Breast epithelium (tissue), 4 donors: ENCODE data around the gene HTR2A. TPM values are rescaled to one million over a fixed set of nuclear protein-coding genes. Genes with fewer than 3 reads are reported as not detected.

ENCODE experiments used
- DNase-seq, 2 donors: peaks; one replicate each; pipeline ENCODE4 v3.0.0-alpha.2; 2019; ENCODE audit warnings: low spot score in 2 of 2
- H3K27ac ChIP-seq, 2 donors: fragments of 200-600 bp; sonication (generic) in 1 of 2; one replicate each; pipeline ENCODE4 v1.5.1; 2016 to 2019; ENCODE audit warnings: mild to moderate bottlenecking in 1 of 2
- H3K27me3 ChIP-seq, 2 donors: fragments of 200-600 bp; sonication (generic) in 1 of 2; one replicate each; pipeline versions ENCODE4 v1.5.1 to v1.6.0; 2017 to 2019; ENCODE audit warnings: control low read depth in 1 of 2, mild to moderate bottlenecking in 1 of 2
- H3K36me3 ChIP-seq: fragments of 200-600 bp; one replicate; pipeline ENCODE4 v1.5.1; 2019
- H3K4me1 ChIP-seq, 2 donors: fragments of 200-600 bp; sonication (generic); one replicate each; pipeline ENCODE4 v1.5.1; 2016 to 2019; ENCODE audit warnings: control low read depth in 1 of 2
- H3K4me3 ChIP-seq, 3 donors: fragments of 200-600 bp; sonication (generic); 1 replicate in 2 of 3; 2 replicates in 1 of 3; pipeline ENCODE4 v1.5.1; 2016 to 2019; ENCODE audit warnings: mild to moderate bottlenecking in 3 of 3, moderate library complexity in 2 of 3
- H3K9me3 ChIP-seq, 2 donors: fragments of 200-600 bp; sonication (generic) in 1 of 2; one replicate each; pipeline ENCODE4 v1.5.1; 2016 to 2019; ENCODE audit warnings: control low read depth in 1 of 2
- POLR2A ChIP-seq: fragments of 450-650 bp; IDR thresholded peaks from one replicate; pipeline ENCODE4 v1.6.1; 2016; ENCODE audit warnings: antibody characterized with exemption, mild to moderate bottlenecking, moderate library complexity
- POLR2AphosphoS5 ChIP-seq, 3 donors: sonication (generic); formaldehyde crosslinking; IDR thresholded peaks; one replicate each; pipeline ENCODE4 v1.6.1; 2017; ENCODE audit warnings: antibody characterized with exemption in 3 of 3
- intact Hi-C: fragments of 100-400 bp; cut with DNase I; formaldehyde crosslinking; loops from one replicate; pipeline ENCODE4 v1.15.1; 2023; ENCODE audit warnings: low total_unique reads
- total RNA-seq, 3 donors: library from RNA; depleted of rRNA; stranded (reverse); fragments of >200 nt; gene quantifications; one replicate each; pipeline ENCODE4 v1.1.0, GENCODE V29; 2016
- TF ChIP-seq, protein P1 (sequence below), 3 donors: fragments of 450-650 bp; IDR thresholded peaks; one replicate each; pipeline ENCODE4 v1.5.1; 2016 to 2017; ENCODE audit warnings: antibody characterized with exemption in 3 of 3, mild to moderate bottlenecking in 3 of 3, moderate library complexity in 3 of 3

The HTR2A gene
- total RNA-seq, 3 donors from 2014 or later, result 0.32 to 1.2 (median 0.33) TPM

DNA sequence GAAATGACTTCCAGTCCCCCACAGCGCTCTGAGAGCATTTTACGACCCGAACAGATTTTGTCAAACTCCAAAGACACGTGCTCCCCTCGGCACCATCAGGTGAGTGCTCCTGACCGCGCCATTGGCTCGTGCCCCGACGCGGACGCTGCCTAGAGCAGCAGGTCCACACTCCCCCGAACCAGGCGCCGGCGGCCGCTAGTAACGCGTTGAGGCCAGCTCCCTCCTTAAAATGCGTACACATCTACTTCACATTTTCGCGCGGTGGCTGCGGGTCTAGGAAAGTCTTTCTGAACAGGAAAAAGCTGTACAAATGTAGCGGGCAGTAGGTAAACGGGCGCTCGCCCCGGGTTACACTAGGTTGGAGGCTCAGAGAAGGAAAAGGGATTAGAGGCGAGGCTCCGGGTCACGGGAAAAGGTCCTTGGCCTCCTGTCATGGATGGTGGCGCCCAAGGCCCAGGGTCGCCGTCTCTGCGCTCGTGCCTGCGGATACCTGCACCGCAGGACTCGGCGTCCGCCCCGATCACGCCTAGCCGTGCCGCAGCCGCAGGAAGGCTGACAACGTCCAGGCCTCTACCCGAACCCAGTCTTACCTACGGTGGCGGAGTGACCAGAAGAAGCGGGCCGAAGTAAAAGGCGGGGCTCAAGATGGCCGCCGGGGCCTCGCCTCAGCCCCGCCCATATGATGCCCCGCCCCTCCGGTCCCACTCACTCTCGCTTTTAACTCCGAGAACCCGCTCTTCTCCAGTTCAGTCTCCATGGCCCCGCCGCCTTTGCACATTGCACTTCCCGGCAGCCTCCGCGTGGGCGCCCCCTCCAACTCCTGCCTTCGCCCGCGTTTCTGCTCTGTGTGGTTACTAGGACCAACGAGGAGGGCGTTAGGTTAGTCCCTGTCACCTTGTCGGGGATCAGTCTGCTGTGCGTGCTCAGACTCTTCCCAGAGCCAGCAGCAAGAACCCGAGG lies 100.1 kb downstream of the HTR2A start, which contains the start of gene ESD:
ESD (minus strand) TSS at position 647 of the 960 bp plus-strand sequence. CDS start 5,748 bp downstream, outside the sequence.
- peak; percentile 88 to 92 for DNase-seq
- Histone ChIP-seq H3K9me3 (no peaks in the 10 kb centered on the region), H3K4me3 (peak within 1 kb of the TSS; percentile 81 to 88 (median 88)), H3K36me3 (no peaks in the 10 kb centered on the region), H3K27ac (peak within 1 kb of the TSS; percentile 93), H3K4me1 (no peaks in the 10 kb centered on the region), H3K27me3 (no peaks in the 10 kb centered on the region)
- intact Hi-C loops, result no loop called here
- TF ChIP-seq POLR2A, result no peak
- TF ChIP-seq, protein P1, sequence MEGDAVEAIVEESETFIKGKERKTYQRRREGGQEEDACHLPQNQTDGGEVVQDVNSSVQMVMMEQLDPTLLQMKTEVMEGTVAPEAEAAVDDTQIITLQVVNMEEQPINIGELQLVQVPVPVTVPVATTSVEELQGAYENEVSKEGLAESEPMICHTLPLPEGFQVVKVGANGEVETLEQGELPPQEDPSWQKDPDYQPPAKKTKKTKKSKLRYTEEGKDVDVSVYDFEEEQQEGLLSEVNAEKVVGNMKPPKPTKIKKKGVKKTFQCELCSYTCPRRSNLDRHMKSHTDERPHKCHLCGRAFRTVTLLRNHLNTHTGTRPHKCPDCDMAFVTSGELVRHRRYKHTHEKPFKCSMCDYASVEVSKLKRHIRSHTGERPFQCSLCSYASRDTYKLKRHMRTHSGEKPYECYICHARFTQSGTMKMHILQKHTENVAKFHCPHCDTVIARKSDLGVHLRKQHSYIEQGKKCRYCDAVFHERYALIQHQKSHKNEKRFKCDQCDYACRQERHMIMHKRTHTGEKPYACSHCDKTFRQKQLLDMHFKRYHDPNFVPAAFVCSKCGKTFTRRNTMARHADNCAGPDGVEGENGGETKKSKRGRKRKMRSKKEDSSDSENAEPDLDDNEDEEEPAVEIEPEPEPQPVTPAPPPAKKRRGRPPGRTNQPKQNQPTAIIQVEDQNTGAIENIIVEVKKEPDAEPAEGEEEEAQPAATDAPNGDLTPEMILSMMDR (IDR thresholded peaks at IDR 0.05), result peak in 2 of 3 donors; percentile 6 to 14
- TF ChIP-seq POLR2AphosphoS5 (IDR thresholded peaks at IDR 0.05), result peak; percentile 74 to 85 (median 75)

DNA sequence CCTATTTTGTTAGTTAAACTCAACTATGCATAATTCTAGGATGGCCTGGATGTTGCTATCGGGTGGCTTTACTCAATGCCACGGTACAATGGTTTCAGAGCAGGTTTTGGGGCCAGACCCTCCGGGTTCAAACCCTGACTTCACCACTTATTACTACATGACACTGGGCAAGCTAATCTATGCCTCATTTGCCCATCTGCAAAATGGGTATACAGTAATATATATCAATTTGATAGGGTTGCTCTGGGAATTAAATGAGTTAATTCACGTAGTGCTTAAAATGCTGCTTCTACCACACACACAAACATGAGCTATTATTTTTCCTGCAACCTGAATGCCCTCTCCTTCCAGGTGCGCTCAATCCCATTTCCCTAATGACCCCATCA lies 100.7 kb downstream of the HTR2A start:
- Histone ChIP-seq H3K4me3 (peak overlapping the region; percentile 81 to 88 (median 88)), H3K27me3 (no peaks in the 10 kb centered on the region), H3K4me1 (no peaks in the 10 kb centered on the region), H3K36me3 (no peaks in the 10 kb centered on the region), H3K27ac (peak overlapping the region; percentile 93), H3K9me3 (no peaks in the 10 kb centered on the region)
- TF ChIP-seq POLR2AphosphoS5 (IDR thresholded peaks at IDR 0.05) (no peak), POLR2A (no peak)
- TF ChIP-seq, protein P1 (IDR thresholded peaks at IDR 0.05), result no peak
- intact Hi-C loops, result no loop called here
- no peak for DNase-seq

DNA sequence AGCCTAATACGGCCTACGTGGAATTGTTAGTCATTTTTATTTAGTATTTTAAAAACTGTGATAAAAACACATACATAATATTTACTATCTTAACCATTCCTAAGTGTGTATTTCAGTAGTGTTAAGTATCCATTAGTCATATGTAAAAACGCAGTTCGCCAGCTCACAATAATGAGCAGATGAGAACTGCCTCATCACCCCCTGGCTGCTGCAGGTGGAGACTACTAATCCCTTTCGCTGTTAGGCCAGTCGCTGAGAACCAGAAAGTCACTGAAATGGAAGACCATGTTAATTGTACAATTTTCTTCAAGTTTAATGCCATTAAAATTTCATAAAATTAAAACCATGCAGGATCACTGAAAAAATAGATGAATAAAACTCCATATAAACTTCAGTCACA lies 101.5 kb downstream of the HTR2A start:
- no peaks in the 10 kb centered on the region for H3K9me3 ChIP-seq
- no peaks in the 10 kb centered on the region for H3K36me3 ChIP-seq
- no peak for DNase-seq
- no peaks in the 10 kb centered on the region for H3K27me3 ChIP-seq
- no peak overlapping the region for H3K27ac ChIP-seq
- no peaks in the 10 kb centered on the region for H3K4me1 ChIP-seq
- intact Hi-C loops, result no loop called here
- H3K4me3 ChIP-seq, result peak overlapping the region in 1 of 3 donors; percentile 81
- TF ChIP-seq, protein P1 (IDR thresholded peaks at IDR 0.05), result no peak
- TF ChIP-seq POLR2A, result no peak

DNA sequence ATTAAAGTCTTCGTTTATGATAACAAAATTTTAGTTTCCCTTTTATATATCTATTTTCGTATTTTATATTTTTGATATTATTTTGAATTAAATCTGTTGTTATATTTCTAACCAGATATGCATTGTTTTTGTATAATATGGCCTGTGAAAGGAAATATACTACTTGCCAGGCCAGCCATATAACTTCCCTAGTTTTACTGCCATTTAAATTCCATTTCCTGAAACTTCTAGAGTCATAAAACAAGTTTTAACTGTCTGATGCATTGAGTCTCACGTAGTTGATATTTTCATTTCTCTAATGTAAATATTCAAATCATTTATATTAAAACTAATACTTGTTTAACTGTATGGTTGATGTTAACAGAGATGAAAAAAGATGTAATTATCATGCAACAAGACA lies 113.3 kb downstream of the HTR2A start:
- Histone ChIP-seq H3K36me3 (no peaks in the 10 kb centered on the region), H3K4me1 (no peaks in the 10 kb centered on the region), H3K4me3 (no peak overlapping the region), H3K27ac (no peak overlapping the region), H3K27me3 (no peaks in the 10 kb centered on the region), H3K9me3 (no peaks in the 10 kb centered on the region)
- TF ChIP-seq, protein P1 (IDR thresholded peaks at IDR 0.05), result no peak
- TF ChIP-seq POLR2AphosphoS5 (IDR thresholded peaks at IDR 0.05) (no peak), POLR2A (no peak)
- intact Hi-C loops, result no loop called here
- DNase-seq, result no peak

DNA sequence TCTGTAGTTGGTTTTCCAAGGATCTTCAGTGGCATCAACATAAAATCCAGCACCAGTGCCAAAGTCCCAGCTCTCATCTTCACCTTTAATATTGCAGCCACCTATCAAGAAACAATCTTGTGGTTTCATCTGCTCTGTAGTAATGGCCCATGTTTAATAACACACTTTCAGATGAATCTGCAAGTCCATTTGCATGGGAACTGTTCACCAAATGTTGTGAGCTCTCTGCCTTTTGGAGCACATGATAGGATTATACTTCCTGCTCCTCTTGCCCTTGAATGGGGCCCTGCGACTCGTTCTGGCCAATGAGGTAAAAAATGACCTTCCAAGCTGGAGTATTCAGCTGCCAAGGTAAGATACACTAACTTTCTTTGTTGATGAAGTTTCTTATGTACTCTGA lies 114.2 kb downstream of the HTR2A start:
- TF ChIP-seq POLR2AphosphoS5 (IDR thresholded peaks at IDR 0.05), result no peak
- no peak for TF ChIP-seq POLR2A
- TF ChIP-seq, protein P1 (IDR thresholded peaks at IDR 0.05), result no peak
- H3K27ac ChIP-seq, result no peak overlapping the region
- no peak for DNase-seq
- intact Hi-C loops, result no loop called here
- H3K4me1 ChIP-seq, result no peaks in the 10 kb centered on the region
- no peaks in the 10 kb centered on the region for H3K27me3 ChIP-seq
- H3K9me3 ChIP-seq, result no peaks in the 10 kb centered on the region
- no peak overlapping the region for H3K4me3 ChIP-seq
- H3K36me3 ChIP-seq, result no peaks in the 10 kb centered on the region
